ENCODE measurements around the gene PI4KB. TPM values are rescaled to one million over a fixed set of nuclear protein-coding genes. Genes with fewer than 3 reads are reported as not detected.

Gene PI4KB
- total RNA-seq, 4 donors from 2014 or later = 65.5 to 98.1 (median 77.3) TPM

DNA sequence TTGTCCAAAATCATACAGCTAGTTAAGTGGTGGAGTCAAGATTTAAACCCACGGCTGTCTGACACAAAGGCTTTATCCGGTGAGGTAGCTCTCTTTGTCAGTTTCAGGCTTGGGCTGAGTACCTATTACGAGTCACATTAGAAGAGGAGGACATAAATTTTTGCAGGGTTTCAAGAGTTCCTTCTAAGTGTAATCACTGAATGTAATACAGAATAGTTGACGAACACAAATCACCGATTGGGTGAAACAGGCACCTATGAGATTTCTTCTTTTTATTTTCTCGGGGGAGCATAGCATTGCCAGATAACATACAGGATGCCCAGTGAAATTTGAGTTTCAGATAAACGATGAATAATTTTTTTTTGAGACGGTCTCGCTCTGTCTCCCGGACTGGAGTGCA, 71.8 kb downstream of the PI4KB start:
- Histone ChIP-seq H3K36me3 (no peaks in the 10 kb centered on the region), H3K27me3 (no peaks in the 10 kb centered on the region), H3K9me3 (no peaks in the 10 kb centered on the region), H3K4me3 (peak overlapping the region; percentile 81 to 99 (median 89)), H3K4me1 (peaks cover 21 to 30% of the 10 kb centered on the region in 2 donors), H3K27ac (peak overlapping the region; percentile 90 to 99 (median 97))
- DNase-seq = no peak
- intact Hi-C loops (cut with DNase I; ENCODE audit: low total_unique reads) (loop anchor here (10.0 kb wide), 1 partner anchor 251 kb away; the partner anchor contains the start of genes MINDY1 and PRUNE1), in situ Hi-C loops (cut with MboI; ENCODE audit: low sequenced_read_pairs in 4 of 4) (loop anchor here in 1 of 4 donors (10.0 kb wide), 1 partner anchor 61 kb away; the partner anchor contains the start of genes PIP5K1A and VPS72)
- ATAC-seq = peak in 1 of 2 donors; percentile 12
- TF ChIP-seq, protein P1, sequence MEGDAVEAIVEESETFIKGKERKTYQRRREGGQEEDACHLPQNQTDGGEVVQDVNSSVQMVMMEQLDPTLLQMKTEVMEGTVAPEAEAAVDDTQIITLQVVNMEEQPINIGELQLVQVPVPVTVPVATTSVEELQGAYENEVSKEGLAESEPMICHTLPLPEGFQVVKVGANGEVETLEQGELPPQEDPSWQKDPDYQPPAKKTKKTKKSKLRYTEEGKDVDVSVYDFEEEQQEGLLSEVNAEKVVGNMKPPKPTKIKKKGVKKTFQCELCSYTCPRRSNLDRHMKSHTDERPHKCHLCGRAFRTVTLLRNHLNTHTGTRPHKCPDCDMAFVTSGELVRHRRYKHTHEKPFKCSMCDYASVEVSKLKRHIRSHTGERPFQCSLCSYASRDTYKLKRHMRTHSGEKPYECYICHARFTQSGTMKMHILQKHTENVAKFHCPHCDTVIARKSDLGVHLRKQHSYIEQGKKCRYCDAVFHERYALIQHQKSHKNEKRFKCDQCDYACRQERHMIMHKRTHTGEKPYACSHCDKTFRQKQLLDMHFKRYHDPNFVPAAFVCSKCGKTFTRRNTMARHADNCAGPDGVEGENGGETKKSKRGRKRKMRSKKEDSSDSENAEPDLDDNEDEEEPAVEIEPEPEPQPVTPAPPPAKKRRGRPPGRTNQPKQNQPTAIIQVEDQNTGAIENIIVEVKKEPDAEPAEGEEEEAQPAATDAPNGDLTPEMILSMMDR (IDR thresholded peaks at IDR 0.05 in 4 of 5, conservative IDR thresholded peaks at IDR 0.05 in 1 of 5) = no peak
- TF ChIP-seq POLR2A (IDR thresholded peaks at IDR 0.05) = no peak

DNA sequence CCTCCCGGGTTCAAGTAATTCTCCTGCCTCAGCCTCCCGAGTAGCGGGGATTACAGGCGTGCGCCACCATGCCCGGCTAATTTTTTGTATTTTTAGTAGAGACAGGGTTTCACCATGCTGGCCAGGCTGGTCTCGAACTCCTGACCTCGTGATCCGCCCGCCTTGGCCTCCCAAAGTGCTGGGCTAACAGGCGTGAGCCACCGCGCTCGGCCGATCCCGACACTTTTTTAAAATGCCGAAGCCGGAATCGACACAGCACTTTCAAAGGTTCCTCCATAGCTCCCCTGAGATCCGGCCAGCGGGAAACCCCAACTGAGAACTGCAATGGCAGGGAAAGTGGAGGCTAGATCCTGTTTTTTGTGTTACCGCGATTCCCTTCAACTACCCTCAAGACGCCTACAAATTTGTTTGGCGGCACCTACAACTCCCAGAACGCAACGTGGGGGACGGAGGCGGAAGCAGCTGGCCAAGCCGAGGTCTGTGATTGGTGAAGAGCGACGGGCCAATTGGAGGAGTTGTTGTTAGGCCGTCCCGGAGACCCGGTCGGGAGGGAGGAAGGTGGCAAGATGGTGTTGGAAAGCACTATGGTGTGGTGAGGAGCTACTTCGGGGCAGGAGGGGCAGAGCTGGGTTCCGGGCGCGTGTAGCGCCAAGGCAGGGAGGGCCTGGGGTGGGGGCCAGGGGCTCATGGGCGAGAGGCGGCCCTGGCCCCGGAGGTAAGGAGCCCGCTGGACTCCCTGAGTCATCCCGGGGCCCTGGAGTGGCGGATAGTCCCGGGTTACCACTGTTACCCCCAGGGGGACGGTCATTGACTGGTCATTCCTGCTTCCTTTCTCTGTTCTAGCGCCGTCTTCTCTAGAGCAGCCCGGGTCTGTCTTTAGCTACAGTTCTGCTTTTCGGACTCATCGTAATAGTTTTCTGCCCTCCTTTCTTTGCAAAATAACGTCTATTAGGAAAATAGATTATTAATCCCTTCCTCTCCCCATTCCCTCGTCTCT, 72.7 kb downstream of the PI4KB start, which contains the start of gene PSMD4:
TSS of gene PSMD4 (plus strand) at position 518 of the 997 bp plus-strand sequence. CDS start at position 567, 49 bp downstream.
- Histone ChIP-seq H3K4me3 (peak within 1 kb of the TSS; percentile 81 to 99 (median 89)), H3K27ac (peak within 1 kb of the TSS; percentile 90 to 99 (median 97)), H3K9me3 (no peaks in the 10 kb centered on the region), H3K27me3 (no peaks in the 10 kb centered on the region), H3K36me3 (peaks cover 0 to 3% of the 10 kb centered on the region in 2 donors), H3K4me1 (peaks cover 19 to 27% of the 10 kb centered on the region in 2 donors)
- intact Hi-C loops (cut with DNase I; ENCODE audit: low total_unique reads) (loop anchor here (1.0 to 10.0 kb wide), 4 partner anchors 27 to 250 kb away; partner anchors contain the start of genes MINDY1, PI4KB, PRUNE1 and RFX5), in situ Hi-C loops (cut with MboI; ENCODE audit: low sequenced_read_pairs in 4 of 4) (loop anchor here (5.0 to 10.0 kb wide), 2 partner anchors 57 to 60 kb away; partner anchors contain the start of genes PIP5K1A (in 4 of the 4) and VPS72 (in 1 of the 4))
- TF ChIP-seq, protein P1 (IDR thresholded peaks at IDR 0.05 in 4 of 5, conservative IDR thresholded peaks at IDR 0.05 in 1 of 5) = no peak
- peak; percentile 92 to 97 for TF ChIP-seq POLR2A (IDR thresholded peaks at IDR 0.05)
- ATAC-seq (peak; percentile 98 to 99), DNase-seq (peak; percentile 96 to 97)

DNA sequence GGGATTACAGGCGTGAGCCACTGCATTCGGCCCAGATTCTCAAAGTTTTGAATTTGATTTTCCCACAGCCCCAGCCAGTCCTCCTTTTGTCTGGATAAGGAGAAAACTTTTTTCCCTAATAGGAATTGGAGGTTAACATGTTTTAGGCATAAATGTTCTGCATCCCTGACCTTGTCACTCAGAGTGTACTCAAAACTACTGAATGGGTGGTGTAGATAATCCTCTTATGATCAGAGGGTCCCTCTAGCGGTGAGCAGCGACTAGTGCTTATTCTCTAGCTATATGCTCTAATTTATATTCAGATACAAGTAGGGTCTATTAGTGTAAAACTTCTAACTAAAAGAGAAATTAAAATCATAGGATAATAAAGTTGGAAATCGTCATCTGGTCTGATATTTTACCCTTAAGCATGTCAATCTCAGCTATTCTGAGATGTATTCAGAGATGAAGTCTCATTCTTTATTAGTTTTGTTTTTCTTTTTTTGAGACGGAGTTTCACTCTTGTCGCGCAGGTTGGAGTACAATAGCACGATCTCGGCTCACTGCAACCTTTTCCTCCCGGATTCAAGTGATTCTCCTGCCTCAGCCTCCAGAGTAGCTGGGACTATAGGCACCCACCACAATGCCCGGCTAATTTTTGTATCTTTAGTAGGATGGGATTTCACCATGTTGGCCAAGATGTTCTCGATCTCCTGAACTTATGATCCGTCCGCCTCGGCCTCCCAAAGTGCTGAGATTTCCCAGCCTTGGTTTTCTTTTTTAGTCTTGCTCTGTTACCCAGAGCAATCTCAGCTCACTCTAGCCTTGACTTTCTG, 75.4 kb downstream of the PI4KB start:
- intact Hi-C loops (cut with DNase I; ENCODE audit: low total_unique reads) = loop anchor here (1.0 to 10.0 kb wide), 2 partner anchors 54 to 247 kb away; partner anchors contain the start of genes MINDY1, PIP5K1A and PRUNE1
- in situ Hi-C loops (cut with MboI; ENCODE audit: low sequenced_read_pairs in 4 of 4) = loop anchor here (5.0 to 10.0 kb wide), 2 partner anchors 55 to 57 kb away; partner anchors contain the start of genes PIP5K1A (in 4 of the 4) and VPS72 (in 1 of the 4)

More for the DNA sequence above, 75.4 kb downstream of the PI4KB start:
- peak; percentile 20 to 40 for ATAC-seq
- H3K27ac ChIP-seq = peak overlapping the region in 1 of 4 donors; percentile 47
- H3K36me3 ChIP-seq = peaks cover 0 to 29% of the 10 kb centered on the region in 2 donors
- H3K27me3 ChIP-seq = no peaks in the 10 kb centered on the region
- peak; percentile 37 to 64 for DNase-seq
- TF ChIP-seq, protein P1 (IDR thresholded peaks at IDR 0.05 in 4 of 5, conservative IDR thresholded peaks at IDR 0.05 in 1 of 5) = peak; percentile 80 to 82 (median 81)
- TF ChIP-seq POLR2A (IDR thresholded peaks at IDR 0.05) = no peak
- H3K9me3 ChIP-seq = no peaks in the 10 kb centered on the region
- H3K4me3 ChIP-seq = no peak overlapping the region
- H3K4me1 ChIP-seq = peaks cover 15 to 19% of the 10 kb centered on the region in 2 donors
